ENCODE measurements around the gene PAXIP1.

Gene PAXIP1

DNA sequence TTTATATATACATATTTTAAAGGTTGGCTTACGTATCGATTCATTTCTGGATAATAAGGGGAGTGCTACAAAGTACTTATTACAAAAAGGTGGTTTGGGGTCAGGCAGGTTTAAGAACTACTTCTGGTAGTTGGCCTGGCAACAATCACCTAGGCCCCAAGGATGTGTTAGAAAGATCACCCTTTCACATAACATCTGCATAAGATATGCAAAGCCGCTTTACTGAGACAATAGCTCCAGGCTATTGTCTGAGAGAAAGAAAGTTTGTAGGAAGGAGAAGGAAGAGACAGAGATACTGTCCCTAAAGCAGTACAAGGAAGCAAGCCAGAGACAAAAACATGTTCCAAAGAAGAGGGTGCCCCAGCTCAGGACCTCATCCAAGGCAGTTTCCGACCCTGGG lies 6.2 kb downstream of the PAXIP1 start:
- DNase-seq (ENCODE audit: low spot score), result no peak

DNA sequence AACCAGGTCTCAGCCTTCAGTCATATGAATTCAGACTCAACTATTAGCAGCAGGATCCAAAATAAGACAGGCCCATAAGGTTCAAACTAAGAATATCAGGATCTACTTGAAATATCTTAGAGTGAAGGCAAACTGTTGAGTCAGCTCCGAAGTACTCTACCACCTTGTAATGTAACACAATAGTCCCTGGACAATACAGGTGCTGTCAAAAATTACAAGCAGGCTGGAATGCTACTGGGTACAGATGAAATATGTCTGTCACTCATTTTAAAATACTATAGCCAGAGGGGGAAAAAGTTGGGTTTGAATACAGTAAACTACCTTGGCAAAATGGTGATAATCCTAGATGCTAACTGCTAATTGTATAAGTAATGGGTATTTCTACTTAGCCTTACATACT lies 6.8 kb downstream of the PAXIP1 start:
- DNase-seq (ENCODE audit: low spot score), result no peak

GRCh38 chr7:154994996-154995395 lies 7.9 kb downstream of the PAXIP1 start:
- no peak for DNase-seq (ENCODE audit: low spot score)

- DNase-seq (ENCODE audit: low spot score), result no peak
These were observed 11.9 kb downstream of the PAXIP1 start for GRCh38 chr7:154990964-154991540.

GRCh38 chr7:154987571-154987970 lies 15.4 kb downstream of the PAXIP1 start:
- DNase-seq (ENCODE audit: low spot score), result no peak

DNA sequence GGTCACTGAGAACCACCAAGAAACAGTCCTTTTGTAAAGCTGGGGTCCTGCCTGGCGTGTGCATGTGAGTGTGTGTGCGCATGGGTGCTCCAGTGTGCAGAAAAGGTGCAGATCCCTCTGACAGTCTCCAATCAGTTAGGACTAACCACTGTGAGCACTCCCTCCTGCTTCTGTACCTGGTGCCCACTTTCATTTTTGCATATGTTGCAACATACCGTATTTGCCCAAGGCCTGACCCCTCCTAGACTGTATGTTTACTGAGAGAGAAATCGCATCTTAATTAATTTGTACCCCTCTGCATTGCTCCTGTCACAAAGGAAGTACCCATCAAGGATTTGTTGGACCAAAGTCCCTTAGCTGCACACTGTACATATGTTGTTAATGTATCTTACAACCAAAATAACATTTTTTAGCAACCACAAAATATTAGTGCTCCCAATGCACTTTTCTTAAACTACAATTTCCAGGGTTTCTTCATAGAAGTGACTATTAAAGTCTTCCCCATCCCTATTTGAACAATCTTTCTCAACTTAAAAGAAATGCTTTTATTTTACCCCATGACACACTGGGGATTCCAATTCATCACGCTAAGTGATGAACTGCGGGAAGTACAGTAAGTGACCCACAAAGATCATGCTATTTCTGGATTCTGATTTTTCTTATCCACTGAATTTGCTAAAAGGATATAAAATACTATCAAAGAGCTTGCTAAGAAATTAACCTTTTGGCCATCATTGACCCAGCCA lies 16.6 kb downstream of the PAXIP1 start:
- no peak for DNase-seq (ENCODE audit: low spot score)

DNA sequence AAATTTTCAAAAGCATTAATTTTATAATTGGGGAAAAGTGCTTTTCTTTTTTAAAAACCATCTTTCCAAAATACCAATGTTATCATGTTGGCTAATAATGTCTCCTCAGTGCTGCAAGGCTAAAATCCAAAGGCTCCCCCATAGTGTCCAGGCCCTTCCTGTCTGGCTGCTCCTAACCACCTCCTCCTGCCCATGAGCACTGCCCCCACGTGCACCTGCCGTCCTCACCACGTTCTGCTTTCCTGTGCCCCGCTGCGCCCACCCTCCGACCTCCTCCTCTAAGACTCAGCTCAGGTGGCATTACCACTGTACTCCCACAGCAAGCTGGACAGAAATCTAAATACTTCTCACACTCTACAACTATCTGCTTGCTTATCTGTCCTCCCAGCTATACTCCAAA lies 17.7 kb downstream of the PAXIP1 start:
- DNase-seq (ENCODE audit: low spot score), result no peak

DNA sequence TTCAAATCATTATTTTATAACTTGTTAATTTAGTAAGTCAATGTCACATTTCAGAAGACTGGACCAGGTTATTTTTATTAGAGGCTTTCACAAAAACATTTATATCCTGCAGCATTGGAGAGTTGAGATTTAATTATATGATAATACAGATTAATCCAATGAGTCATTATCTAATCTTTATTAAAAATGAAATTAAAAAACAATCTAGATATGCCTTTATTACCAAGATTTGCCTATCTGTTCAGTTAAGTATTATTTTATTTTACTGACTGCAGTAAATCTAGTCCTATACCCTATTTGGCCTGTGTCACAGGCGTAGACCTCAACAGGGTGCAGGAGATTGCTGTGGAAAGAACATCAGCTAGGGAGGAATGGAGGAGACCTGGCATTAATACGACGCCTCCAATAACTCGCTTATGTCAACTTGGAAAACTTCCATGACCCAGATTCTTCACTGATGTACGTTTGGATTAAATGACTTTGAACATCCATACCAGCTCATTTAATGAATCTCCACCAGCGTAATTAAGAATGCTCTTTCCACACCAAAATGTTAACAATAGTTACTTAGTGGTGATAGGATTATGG lies 18.2 kb downstream of the PAXIP1 start:
- no peak for DNase-seq (ENCODE audit: low spot score)

DNA sequence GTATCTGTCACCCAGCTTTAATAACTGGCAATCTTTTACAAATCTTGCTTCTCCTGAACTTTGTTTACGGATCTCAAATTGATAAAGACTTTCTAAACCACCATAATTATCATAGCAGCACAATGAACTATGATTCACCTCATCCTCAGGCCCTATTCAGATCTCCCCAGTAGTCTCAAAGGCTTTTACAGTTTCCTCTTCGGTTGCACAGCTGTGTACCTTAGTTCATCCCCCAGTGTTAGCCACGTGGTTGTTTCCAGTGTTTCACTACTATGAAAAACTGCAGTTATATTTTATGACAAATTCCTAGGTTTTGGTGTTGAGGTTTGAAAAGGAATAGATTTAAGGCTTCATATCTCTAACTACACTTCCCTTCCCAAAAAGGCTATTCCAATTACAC lies 24.9 kb downstream of the PAXIP1 start:
- no peak for DNase-seq (ENCODE audit: low spot score)

GRCh38 chr7:154977250-154977649 lies 25.7 kb downstream of the PAXIP1 start:
- DNase-seq (ENCODE audit: low spot score), result no peak

GRCh38 chr7:154976844-154977243 lies 26.1 kb downstream of the PAXIP1 start:
- DNase-seq (ENCODE audit: low spot score), result no peak

DNA sequence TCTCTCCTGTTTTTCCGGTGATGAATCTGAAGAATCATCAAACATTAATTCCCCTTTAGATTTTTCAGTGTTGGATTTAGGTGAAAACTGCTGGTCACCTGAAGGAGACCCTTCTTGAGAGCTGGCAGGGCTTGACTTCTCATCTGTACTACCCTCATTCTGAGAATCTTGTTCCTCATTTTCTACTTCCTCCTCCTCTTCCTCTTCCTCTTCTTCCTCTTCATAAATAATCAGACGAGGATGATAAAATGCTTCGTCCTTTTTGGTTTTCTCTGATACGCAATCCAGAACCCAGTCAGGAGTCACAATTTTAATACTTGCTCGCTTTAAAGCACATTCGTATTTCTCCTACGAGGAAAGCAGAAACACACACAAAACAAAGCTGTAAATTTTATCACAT lies 26.9 kb downstream of the PAXIP1 start:
- DNase-seq (ENCODE audit: low spot score), result no peak

DNA sequence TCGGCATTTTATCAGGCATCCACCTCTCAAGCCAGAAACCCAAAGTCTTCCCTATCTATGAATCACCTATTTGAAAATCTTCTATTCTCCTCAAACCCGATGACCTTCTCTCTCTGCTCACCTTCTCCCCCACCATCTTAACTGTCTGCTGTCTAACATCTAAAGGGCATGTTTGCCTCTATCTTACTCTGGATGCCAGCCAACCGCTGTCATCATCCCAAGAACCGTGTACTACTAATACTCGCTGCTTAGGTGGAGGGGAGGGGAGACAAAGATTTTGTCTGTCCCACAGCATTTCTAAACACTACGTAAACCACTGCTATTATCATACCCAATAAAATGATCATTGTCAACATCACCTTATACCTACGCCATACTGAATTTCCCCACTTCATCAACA lies 29.5 kb downstream of the PAXIP1 start:
- DNase-seq (ENCODE audit: low spot score), result no peak

DNA sequence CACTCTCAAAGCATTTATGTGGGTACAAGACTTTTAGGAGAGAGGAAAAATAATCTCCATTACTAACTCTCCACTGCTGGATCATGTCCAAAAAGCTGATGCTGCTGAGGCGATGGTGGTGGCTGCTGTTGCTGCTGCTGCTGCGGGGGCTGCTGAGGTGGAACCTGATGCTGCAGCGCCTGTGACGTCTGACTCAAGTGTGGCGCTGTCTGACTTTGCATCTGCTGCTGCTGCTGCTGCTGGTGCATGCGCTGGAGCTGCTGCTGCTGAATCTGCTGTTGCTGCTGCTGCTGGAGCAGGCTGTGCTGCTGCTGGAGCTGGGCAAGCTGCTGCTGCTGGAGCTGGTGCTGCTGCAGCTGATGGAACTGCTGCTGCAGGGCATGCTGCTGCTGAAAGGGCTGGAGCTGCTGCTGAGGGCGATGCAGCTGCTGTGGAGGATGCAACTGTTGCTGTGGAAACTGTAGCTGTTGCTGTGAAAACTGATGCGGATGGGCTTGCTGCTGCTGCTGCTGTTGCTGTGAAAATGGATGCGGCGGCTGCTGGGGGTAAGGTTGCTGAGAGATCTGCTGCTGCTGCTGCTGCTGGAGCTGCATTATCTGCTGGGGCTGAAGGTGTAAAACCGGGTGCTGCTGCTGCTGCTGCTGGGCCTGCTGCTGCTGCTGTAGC lies 34.5 kb downstream of the PAXIP1 start:
- DNase-seq (ENCODE audit: low spot score), result no peak

DNA sequence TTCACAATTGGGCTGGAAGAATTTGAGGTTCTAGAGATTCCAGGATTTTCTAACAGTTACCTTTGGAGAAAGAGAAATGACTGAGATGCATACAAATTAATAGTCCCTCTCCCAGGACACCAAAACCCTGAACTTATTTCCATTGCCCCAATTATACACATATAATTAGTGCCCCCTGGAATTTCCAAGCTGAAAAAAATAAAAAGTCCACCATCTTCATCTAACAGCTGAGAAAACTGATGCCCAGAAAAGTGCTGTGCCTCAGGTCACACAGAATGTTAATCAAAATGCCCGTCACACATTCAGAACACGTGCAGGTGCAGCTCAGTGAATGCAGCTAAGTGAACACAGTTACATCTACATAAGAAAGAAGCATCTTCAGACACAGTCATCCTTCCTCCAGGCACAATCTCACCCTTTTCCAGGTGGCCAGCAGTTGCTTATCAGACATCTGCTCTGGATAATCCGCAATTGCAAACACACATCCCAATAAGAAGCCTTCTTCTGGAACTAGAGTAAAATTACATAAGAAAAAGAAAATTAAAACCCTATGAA lies 35.4 kb downstream of the PAXIP1 start:
- DNase-seq (ENCODE audit: low spot score), result no peak

GRCh38 chr7:154965014-154965413 lies 37.9 kb downstream of the PAXIP1 start:
- no peak for DNase-seq (ENCODE audit: low spot score)

- peak; percentile 77 for DNase-seq (ENCODE audit: low spot score)
These were observed 42.7 kb downstream of the PAXIP1 start for GRCh38 chr7:154960063-154960790.

GRCh38 chr7:154956427-154956826 lies 46.5 kb downstream of the PAXIP1 start:
- DNase-seq (ENCODE audit: low spot score), result no peak

GRCh38 chr7:154953006-154953684 lies 49.8 kb downstream of the PAXIP1 start:
- DNase-seq (ENCODE audit: low spot score), result peak; percentile 39

- DNase-seq (ENCODE audit: low spot score), result no peak
These were observed 52.0 kb downstream of the PAXIP1 start for GRCh38 chr7:154950960-154951359.

DNA sequence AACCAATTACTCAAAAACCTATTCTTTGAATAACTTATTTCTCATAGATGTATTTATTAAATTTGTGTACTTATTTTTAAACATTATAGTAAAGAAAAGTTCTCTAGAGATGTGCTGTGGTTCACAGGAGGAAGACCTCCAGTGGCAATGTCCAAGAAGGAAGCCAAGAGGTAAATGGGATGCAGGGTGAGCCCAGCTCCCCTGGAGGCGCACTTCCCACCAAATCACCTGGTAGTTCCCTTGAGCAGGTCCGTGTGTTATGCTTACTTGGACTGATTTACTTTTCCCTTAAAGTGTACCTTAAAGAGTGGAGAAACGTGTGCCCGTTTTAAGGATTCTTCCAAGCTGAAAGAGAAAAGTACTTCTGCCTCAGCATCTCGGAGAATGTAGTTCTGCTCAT lies 55.3 kb downstream of the PAXIP1 start:
- no peak for DNase-seq (ENCODE audit: low spot score)

- DNase-seq (ENCODE audit: low spot score), result no peak
These were observed 56.8 kb downstream of the PAXIP1 start for GRCh38 chr7:154946166-154946565.
